ENCODE results near the gene VMAC.

DNA sequence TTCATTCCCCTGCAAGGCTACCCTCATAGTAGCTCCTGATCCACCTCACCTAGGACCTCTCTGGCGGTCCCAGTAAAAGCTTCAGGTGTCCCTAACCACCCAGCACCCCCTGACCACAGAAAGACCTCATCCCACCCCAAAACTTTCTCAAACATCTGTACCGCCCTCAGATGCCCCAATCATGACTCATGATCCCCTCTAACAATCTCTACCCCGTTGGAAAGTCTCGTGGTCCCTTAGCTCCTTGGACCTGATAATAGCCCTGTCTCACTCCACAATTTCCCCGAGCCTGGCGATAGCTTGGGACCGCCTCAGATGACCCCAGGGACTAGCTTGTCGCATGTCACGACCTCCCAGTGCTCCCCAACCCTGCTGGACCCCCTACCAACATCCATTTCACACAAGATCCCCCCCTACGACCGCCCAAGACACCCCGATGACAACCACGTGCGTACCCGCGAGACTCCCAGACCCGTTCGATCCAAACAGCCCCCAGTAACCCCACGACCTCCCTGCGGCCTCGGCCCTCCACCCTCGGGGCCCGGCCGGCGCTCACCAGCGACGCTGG is 1.5 kb upstream of the VMAC start:
- no peak; the same call in 1 of the 2 replicates for TF ChIP-seq POLR2AphosphoS5 (IDR thresholded peaks at IDR 0.05; ENCODE audit: low read depth, low read length)
- TF ChIP-seq, protein P1, sequence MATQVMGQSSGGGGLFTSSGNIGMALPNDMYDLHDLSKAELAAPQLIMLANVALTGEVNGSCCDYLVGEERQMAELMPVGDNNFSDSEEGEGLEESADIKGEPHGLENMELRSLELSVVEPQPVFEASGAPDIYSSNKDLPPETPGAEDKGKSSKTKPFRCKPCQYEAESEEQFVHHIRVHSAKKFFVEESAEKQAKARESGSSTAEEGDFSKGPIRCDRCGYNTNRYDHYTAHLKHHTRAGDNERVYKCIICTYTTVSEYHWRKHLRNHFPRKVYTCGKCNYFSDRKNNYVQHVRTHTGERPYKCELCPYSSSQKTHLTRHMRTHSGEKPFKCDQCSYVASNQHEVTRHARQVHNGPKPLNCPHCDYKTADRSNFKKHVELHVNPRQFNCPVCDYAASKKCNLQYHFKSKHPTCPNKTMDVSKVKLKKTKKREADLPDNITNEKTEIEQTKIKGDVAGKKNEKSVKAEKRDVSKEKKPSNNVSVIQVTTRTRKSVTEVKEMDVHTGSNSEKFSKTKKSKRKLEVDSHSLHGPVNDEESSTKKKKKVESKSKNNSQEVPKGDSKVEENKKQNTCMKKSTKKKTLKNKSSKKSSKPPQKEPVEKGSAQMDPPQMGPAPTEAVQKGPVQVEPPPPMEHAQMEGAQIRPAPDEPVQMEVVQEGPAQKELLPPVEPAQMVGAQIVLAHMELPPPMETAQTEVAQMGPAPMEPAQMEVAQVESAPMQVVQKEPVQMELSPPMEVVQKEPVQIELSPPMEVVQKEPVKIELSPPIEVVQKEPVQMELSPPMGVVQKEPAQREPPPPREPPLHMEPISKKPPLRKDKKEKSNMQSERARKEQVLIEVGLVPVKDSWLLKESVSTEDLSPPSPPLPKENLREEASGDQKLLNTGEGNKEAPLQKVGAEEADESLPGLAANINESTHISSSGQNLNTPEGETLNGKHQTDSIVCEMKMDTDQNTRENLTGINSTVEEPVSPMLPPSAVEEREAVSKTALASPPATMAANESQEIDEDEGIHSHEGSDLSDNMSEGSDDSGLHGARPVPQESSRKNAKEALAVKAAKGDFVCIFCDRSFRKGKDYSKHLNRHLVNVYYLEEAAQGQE (IDR thresholded peaks at IDR 0.05; ENCODE audit: insufficient read depth in 1 of 2, low read depth in 2 of 2, low read length in 2 of 2), result no peak

Data from PFSK-1 (cell line).